HG02610 (cell line): Measurements from ENCODE around the gene TMEM208.

ENCODE experiments used
- ATAC-seq: cut with Tn5 transposase; IDR thresholded peaks from one replicate; pipeline ENCODE4 v1.9.1; 2021; ENCODE audit warnings: mild to moderate bottlenecking, moderate library complexity; ENCODE audit not compliant: unreplicated experiment

TMEM208 gene

GRCh38 chr16:67207249-67208091, 19.5 kb upstream of the TMEM208 start:
- no peak for ATAC-seq

- no peak for ATAC-seq
Observed at GRCh38 chr16:67208154-67208896, 18.6 kb upstream of the TMEM208 start.

- ATAC-seq: no peak
Observed at GRCh38 chr16:67209565-67209964, 17.4 kb upstream of the TMEM208 start.

- no peak for ATAC-seq
Observed at GRCh38 chr16:67210069-67210937, 16.6 kb upstream of the TMEM208 start.

- no peak for ATAC-seq
Observed at GRCh38 chr16:67211674-67212073, 15.3 kb upstream of the TMEM208 start.

GRCh38 chr16:67212766-67213165, 14.2 kb upstream of the TMEM208 start:
- ATAC-seq: no peak

GRCh38 chr16:67213197-67214019, 13.5 kb upstream of the TMEM208 start:
- ATAC-seq: no peak

GRCh38 chr16:67215706-67216105, 11.2 kb upstream of the TMEM208 start:
- no peak for ATAC-seq

- ATAC-seq: no peak
Observed at GRCh38 chr16:67216612-67217490, 10.1 kb upstream of the TMEM208 start.

GRCh38 chr16:67223992-67224391, 2.9 kb upstream of the TMEM208 start:
- ATAC-seq: no peak

GRCh38 chr16:67226295-67226803, 581 bp upstream of the TMEM208 start:
- no peak for ATAC-seq

GRCh38 chr16:67227567-67227921, 614 bp downstream of the TMEM208 start:
- ATAC-seq: no peak

- ATAC-seq: no peak
Observed at GRCh38 chr16:67228034-67228785, 1.3 kb downstream of the TMEM208 start.

GRCh38 chr16:67228905-67229304, 2.0 kb downstream of the TMEM208 start:
- ATAC-seq: no peak

- ATAC-seq: no peak
Observed at GRCh38 chr16:67229906-67230808, 3.2 kb downstream of the TMEM208 start.

GRCh38 chr16:67230809-67231660, 4.1 kb downstream of the TMEM208 start:
- ATAC-seq: no peak

- no peak for ATAC-seq
Observed at GRCh38 chr16:67233596-67233995, 6.7 kb downstream of the TMEM208 start.
